Caco-2 (cell line): ENCODE measurements around the gene SBF2. TPM values are rescaled to one million over a fixed set of nuclear protein-coding genes. Genes with fewer than 3 reads are reported as not detected.

Source experiments
- BruUV-seq: library from RNA; stranded (reverse); fragments of 400-500 nt; replicated peaks from 2 replicates; lab custom pipeline; 2021; lab: Mats Ljungman, UMichigan
- CTCF ChIA-PET: fragments of 300-600 bp; sonication (Branson Sonifier 250); formaldehyde crosslinking; loops from one replicate; lab custom pipeline; 2022; ENCODE audit warnings: antibody characterized with exemption; lab: Charles Lee
- POLR2A ChIA-PET: fragments of 300-600 bp; sonication (Branson Sonifier 250); formaldehyde crosslinking; loops from one replicate; lab custom pipeline; 2022; ENCODE audit warnings: antibody characterized with exemption; lab: Charles Lee
- DNase-seq, 2 experiments: peaks; one replicate each; pipeline versions ENCODE4 v3.0.0 to v3.0.0-alpha.2; 2020 to 2022
- H3K27me3 ChIP-seq: replicated peaks from 2 replicates; pipeline ENCODE4 v1.6.0; 2011; ENCODE audit warnings: low read length; ENCODE audit not compliant: control insufficient read depth, insufficient read depth
- H3K36me3 ChIP-seq: 2 replicates; pipeline ENCODE4 v1.5.1; 2011; ENCODE audit warnings: low read length; ENCODE audit not compliant: control insufficient read depth, insufficient read depth
- H3K4me1 ChIP-seq: fragments of 250-450 bp; sonication (Bioruptor Pico); 2 replicates; pipeline ENCODE4 v1.5.1; 2020; ENCODE audit warnings: mild to moderate bottlenecking
- H3K4me3 ChIP-seq: 2 replicates; pipeline ENCODE4 v1.5.1; 2011; ENCODE audit warnings: low read depth, mild to moderate bottlenecking, control low read depth, low read length
- H3K9me3 ChIP-seq: fragments of 250-450 bp; sonication (Bioruptor Pico); 2 replicates; pipeline ENCODE4 v1.5.1; 2020; ENCODE audit warnings: mild to moderate bottlenecking, moderate library complexity
- H3K27ac Mint-ChIP-seq: one replicate; pipeline ENCODE4 v1.8.0; 2022; ENCODE audit warnings: mixed read lengths; ENCODE audit not compliant: unreplicated experiment
- H3K27me3 Mint-ChIP-seq: one replicate; pipeline ENCODE4 v1.8.0; 2022; ENCODE audit warnings: mixed read lengths; ENCODE audit not compliant: insufficient read depth, unreplicated experiment
- H3K36me3 Mint-ChIP-seq: one replicate; pipeline ENCODE4 v1.8.0; 2022; ENCODE audit warnings: mild to moderate bottlenecking, mixed read lengths; ENCODE audit not compliant: insufficient read depth, unreplicated experiment
- H3K4me1 Mint-ChIP-seq: one replicate; pipeline ENCODE4 v1.8.0; 2022; ENCODE audit warnings: low read depth, mixed read lengths; ENCODE audit not compliant: unreplicated experiment
- H3K4me3 Mint-ChIP-seq: one replicate; pipeline ENCODE4 v1.8.0; 2022; ENCODE audit warnings: mild to moderate bottlenecking, moderate library complexity, mixed read lengths; ENCODE audit not compliant: unreplicated experiment
- H3K9me3 Mint-ChIP-seq: one replicate; pipeline ENCODE4 v1.8.0; 2022; ENCODE audit warnings: mixed read lengths; ENCODE audit not compliant: unreplicated experiment
- intact Hi-C: fragments of 100-400 bp; cut with micrococcal nuclease; formaldehyde crosslinking; loops from one replicate; pipeline ENCODE4 v1.10.0; 2022; ENCODE audit not compliant: unreplicated experiment
- total RNA-seq: library from RNA; stranded (reverse); gene quantifications from 2 replicates; pipeline ENCODE4 v1.2.3, GENCODE V29; 2022
- TF ChIP-seq, protein P1 (sequence below), 2 experiments: fragments of 200-600 bp in 1 of 2; IDR thresholded peaks; 1 replicate in 1 of 2; 2 replicates in 1 of 2; pipeline versions ENCODE4 v1.5.1 to v1.8.0; 2011 to 2022; ENCODE audit warnings: antibody characterized with exemption in 1 of 2, control low read depth in 1 of 2, inconsistent platforms in 1 of 2, low read depth in 1 of 2, low read length in 1 of 2, mild to moderate bottlenecking in 1 of 2, moderate library complexity in 1 of 2; ENCODE audit not compliant: insufficient read depth in 1 of 2, severe bottlenecking in 1 of 2, unreplicated experiment in 1 of 2

Gene SBF2
- total RNA-seq, 1 experiment from 2014 or later = 72.2 TPM

DNA sequence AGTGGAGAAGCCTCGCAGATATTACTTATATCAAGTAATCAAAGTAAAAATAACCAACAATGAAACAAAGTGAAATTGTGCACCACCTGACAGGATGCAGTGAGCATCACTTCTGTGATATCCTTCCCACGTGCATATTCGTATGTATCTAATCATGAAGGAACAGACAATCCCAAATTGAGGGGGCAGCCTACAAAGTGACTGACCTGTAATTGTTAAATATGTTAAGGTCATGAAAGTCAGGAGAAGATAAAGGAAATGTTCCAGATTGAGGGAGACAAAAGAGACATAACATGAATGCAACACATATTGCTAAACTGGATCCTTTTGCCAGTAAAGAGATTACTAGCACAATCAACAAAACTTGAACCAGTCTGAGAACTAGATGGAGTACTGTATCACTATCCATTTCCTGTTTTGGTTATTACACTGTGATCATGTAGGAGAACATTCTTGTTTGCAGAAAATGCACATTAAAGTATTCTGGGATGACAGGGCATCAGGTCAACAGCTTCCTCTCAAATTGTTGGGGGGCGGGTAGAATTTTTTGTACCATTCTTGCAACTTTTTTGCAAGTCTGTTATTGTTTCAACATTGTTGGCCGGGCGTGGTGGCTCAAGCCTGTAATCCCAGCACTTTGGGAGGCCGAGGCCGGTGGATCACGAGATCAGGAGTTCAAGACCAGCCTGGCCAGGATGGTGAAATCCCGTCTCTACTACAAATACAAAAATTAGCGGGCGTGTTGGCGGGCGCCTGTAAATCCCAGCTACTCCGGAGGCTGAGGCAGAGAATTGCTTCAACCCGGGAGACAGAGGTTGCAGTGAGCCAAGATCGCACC lies 2.0 kb downstream of the SBF2 start:
- ChIA-PET CTCF (interaction anchor here (1.3 kb wide), 1 partner anchor 13 kb away, joined by 8 read pairs; the partner anchor contains the start of gene ADM), POLR2A (interaction anchor here (1.7 to 1.9 kb wide), 2 partner anchors 12 to 14 kb away, joined by 5 to 13 read pairs; partner anchors contain the start of gene ADM)
- TF ChIP-seq, protein P1, sequence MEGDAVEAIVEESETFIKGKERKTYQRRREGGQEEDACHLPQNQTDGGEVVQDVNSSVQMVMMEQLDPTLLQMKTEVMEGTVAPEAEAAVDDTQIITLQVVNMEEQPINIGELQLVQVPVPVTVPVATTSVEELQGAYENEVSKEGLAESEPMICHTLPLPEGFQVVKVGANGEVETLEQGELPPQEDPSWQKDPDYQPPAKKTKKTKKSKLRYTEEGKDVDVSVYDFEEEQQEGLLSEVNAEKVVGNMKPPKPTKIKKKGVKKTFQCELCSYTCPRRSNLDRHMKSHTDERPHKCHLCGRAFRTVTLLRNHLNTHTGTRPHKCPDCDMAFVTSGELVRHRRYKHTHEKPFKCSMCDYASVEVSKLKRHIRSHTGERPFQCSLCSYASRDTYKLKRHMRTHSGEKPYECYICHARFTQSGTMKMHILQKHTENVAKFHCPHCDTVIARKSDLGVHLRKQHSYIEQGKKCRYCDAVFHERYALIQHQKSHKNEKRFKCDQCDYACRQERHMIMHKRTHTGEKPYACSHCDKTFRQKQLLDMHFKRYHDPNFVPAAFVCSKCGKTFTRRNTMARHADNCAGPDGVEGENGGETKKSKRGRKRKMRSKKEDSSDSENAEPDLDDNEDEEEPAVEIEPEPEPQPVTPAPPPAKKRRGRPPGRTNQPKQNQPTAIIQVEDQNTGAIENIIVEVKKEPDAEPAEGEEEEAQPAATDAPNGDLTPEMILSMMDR (IDR thresholded peaks at IDR 0.05; ENCODE audit: insufficient read depth in 1 of 2, low read depth in 1 of 2, low read length in 1 of 2, severe bottlenecking in 1 of 2, unreplicated experiment in 1 of 2) = no peak
- no peaks in the 10 kb centered on the region for H3K27me3 ChIP-seq
- peaks cover 18% of the 10 kb centered on the region for H3K36me3 Mint-ChIP-seq
- H3K4me1 ChIP-seq = peaks cover 15% of the 10 kb centered on the region
- H3K36me3 ChIP-seq = no peaks in the 10 kb centered on the region; the same call in 1 of the 2 replicates
- H3K4me3 Mint-ChIP-seq = peak overlapping the region; percentile 3
- DNase-seq = no peak
- no TSS peak for BruUV-seq
- H3K9me3 ChIP-seq = no peaks in the 10 kb centered on the region
- H3K27ac Mint-ChIP-seq = peak overlapping the region; percentile 53
- peaks cover 12% of the 10 kb centered on the region for H3K4me1 Mint-ChIP-seq
- no peaks in the 10 kb centered on the region for H3K27me3 Mint-ChIP-seq
- no peaks in the 10 kb centered on the region for H3K9me3 Mint-ChIP-seq
- intact Hi-C loops = no loop called here
- no peak overlapping the region for H3K4me3 ChIP-seq

DNA sequence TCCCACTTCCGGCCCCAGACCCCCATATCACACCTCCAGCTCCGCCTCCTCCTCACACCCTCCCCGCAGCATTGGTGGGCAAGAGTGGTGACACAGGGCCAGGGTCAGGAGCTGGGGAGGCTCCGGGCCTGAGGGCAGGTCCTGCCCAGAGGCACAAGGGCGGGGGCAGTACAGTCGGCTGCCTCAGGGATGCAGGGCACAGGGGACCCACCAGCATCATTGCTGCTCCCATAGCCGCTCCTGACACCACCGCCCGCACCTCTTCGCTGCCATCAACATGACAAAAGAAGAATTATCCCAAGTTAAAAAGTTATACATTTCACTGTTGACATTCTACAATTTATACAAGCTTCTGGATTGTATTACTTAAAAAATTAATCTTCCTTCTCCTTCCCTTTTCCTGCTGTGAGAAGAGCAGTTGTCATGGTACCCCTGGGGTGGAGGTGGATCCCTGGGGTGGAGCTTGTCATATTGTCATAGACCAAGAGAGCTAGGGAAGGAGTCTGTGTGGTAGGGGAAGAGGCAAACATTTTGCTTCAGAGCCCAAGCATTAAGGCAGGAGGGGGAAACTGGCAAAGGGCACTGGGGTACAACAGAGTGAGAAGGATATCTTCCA lies 4.1 kb downstream of the SBF2 start:
- Histone ChIP-seq H3K4me3 (no peak overlapping the region), H3K36me3 (no peaks in the 10 kb centered on the region; the same call in 1 of the 2 replicates), H3K27me3 (no peaks in the 10 kb centered on the region), H3K4me1 (peaks cover 14% of the 10 kb centered on the region), H3K9me3 (no peaks in the 10 kb centered on the region)
- Mint-ChIP-seq H3K4me3 (no peak overlapping the region), H3K27me3 (no peaks in the 10 kb centered on the region), H3K36me3 (peaks cover 7% of the 10 kb centered on the region), H3K27ac (no peak overlapping the region), H3K9me3 (no peaks in the 10 kb centered on the region), H3K4me1 (no peaks in the 10 kb centered on the region)
- ChIA-PET CTCF (no interaction called here), POLR2A (no interaction called here)
- intact Hi-C loops = no loop called here
- DNase-seq = no peak
- BruUV-seq = no TSS peak
- TF ChIP-seq, protein P1 (IDR thresholded peaks at IDR 0.05; ENCODE audit: insufficient read depth in 1 of 2, low read depth in 1 of 2, low read length in 1 of 2, severe bottlenecking in 1 of 2, unreplicated experiment in 1 of 2) = no peak

DNA sequence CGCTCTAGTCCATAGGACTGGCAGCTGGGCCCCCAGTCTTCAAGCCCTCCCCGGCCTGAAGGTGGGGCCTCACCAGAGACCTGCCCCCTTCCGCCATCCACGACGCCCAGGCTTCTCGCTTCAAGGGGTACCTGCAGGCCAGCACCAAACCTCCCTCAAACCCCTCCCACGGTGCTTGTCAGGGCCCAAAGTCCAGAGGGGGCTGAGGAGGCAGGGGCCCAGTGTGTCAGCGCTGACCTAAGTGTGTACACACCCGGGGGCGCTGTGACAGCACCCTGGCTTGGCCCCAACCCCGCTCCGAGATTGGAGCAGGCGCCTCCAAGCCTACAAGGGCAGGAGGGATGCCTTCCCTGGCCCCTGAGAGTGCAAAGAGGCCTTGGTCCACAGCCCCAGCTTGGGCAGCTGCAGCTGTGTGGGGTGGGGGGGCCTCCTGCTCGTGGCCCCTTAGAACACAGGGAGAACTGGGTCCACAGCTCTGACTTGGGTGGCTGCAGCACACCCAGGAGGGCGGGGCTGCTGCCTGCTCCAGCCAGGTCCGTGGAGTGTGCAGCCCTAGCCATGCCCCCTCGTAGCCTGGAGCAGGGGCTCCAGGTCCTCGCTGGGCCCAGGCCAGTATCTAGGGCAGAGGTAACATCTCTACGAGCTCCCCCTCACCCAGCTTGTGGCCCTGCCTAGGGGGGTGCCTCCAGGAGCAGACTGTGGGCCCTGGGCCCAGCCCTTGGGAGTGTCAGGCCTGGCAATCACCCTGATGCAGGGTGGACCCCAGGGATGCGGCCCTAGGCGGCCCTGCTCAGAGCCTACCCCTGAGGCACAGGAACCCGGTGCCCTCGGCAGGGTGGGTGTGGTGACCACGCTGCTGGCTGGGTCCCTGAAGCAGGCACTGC lies 4.9 kb downstream of the SBF2 start:
- no peak overlapping the region for H3K27ac Mint-ChIP-seq
- BruUV-seq = no TSS peak

More for the DNA sequence above, 4.9 kb downstream of the SBF2 start:
- intact Hi-C loops = no loop called here
- no peaks in the 10 kb centered on the region for H3K36me3 Mint-ChIP-seq
- no peaks in the 10 kb centered on the region for H3K9me3 Mint-ChIP-seq
- CTCF ChIA-PET = interaction anchor here (1.7 kb wide), 1 partner anchor 15 kb away, joined by 5 read pairs; no protein-coding TSS in a partner anchor
- H3K27me3 Mint-ChIP-seq = no peaks in the 10 kb centered on the region
- Histone ChIP-seq H3K4me1 (peaks cover 14% of the 10 kb centered on the region), H3K27me3 (no peaks in the 10 kb centered on the region), H3K9me3 (no peaks in the 10 kb centered on the region), H3K4me3 (no peak overlapping the region), H3K36me3 (no peaks in the 10 kb centered on the region; the same call in 1 of the 2 replicates)
- peak; percentile 42 to 69 for DNase-seq
- TF ChIP-seq, protein P1 (IDR thresholded peaks at IDR 0.05; ENCODE audit: insufficient read depth in 1 of 2, low read depth in 1 of 2, low read length in 1 of 2, severe bottlenecking in 1 of 2, unreplicated experiment in 1 of 2) = no peak
- H3K4me3 Mint-ChIP-seq = no peak overlapping the region
- POLR2A ChIA-PET = no interaction called here
- H3K4me1 Mint-ChIP-seq = no peaks in the 10 kb centered on the region
